HL-60 (cell line): Measurements from ENCODE around the gene IFNA8.

Experiments
- DNase-seq, 2 experiments: peaks; one replicate each; pipeline ENCODE4 v3.0.0-alpha.2; 2010 to 2020; ENCODE audit warnings: low read depth in 1 of 2, low spot score in 1 of 2
- H3K27ac ChIP-seq: fragments of 250-450 bp; sonication (Bioruptor Pico); replicated peaks from 2 replicates; pipeline ENCODE4 v1.5.1; 2020; ENCODE audit warnings: mild to moderate bottlenecking, moderate library complexity
- H3K27me3 ChIP-seq: fragments of 250-450 bp; sonication (Bioruptor Pico); 2 replicates; pipeline ENCODE4 v1.5.1; 2021; ENCODE audit warnings: mild to moderate bottlenecking, moderate library complexity; ENCODE audit not compliant: insufficient read depth, poor library complexity, severe bottlenecking
- H3K4me3 ChIP-seq: replicated peaks from 2 replicates; pipeline ENCODE4 v1.5.1; 2011; ENCODE audit warnings: mild to moderate bottlenecking, control low read depth, low read length; ENCODE audit not compliant: insufficient read depth
- GABPA ChIP-seq: IDR thresholded peaks from 2 replicates; pipeline ENCODE4 v1.6.1; 2012; ENCODE audit warnings: low read depth
- POLR2AphosphoS5 ChIP-seq: IDR thresholded peaks from 2 replicates; pipeline ENCODE4 v1.6.1; 2012; ENCODE audit warnings: low read depth
- SPI1 ChIP-seq: IDR thresholded peaks from 2 replicates; pipeline ENCODE4 v1.6.1; 2012; ENCODE audit warnings: low read depth, mild to moderate bottlenecking, borderline replicate concordance
- TF ChIP-seq, protein P1 (sequence below): IDR thresholded peaks from one replicate; pipeline ENCODE4 v1.5.1; 2011; ENCODE audit warnings: low read length, control low read depth, inconsistent platforms; ENCODE audit not compliant: insufficient read depth
- TF ChIP-seq, protein P2 (sequence below): IDR thresholded peaks from 2 replicates; pipeline ENCODE4 v1.6.1; 2012; ENCODE audit warnings: low read depth; ENCODE audit not compliant: insufficient replicate concordance

IFNA8 gene

DNA sequence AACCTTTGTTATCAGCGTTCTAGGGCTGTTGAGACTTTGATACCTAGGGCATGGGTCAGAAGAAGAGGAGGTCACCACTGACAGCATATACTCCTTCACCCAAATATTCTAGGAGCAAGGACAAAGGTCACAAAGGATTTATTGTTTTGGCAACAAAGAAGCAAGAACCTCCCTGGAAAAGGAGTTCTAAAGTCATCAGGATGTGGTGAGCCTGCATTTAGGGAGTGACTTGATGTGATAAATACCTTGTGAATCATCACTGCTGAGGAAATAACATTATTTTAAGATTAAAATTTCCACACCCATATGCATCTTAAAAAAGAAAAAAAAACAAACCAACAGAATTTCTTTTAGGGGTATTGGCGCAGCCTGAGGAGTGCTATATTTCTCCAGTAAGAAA lies 45.2 kb downstream of the IFNA8 start:
- TF ChIP-seq GABPA = no peak
- Histone ChIP-seq H3K27ac (no peak overlapping the region), H3K4me3 (no peak overlapping the region), H3K27me3 (no peaks in the 10 kb centered on the region)
- DNase-seq = no peak

DNA sequence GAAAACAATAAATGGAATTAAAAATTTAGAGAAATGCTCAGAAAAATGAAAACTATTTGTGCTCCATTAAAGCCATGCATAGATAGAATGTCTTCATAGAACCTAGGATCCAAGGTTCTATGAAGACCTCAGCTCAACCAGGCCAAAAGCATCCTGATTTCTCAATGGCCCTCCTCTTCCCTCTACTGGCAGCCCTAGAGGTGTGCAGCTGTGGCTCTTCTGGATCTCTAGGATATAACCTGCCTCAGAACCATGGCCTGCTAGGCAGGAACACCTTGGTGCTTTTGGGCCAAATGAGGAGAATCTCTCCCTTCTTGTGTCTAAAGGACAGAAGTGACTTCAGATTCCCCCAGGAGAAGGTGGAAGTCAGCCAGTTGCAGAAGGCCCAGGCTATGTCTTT lies 46.4 kb downstream of the IFNA8 start:
- TF ChIP-seq GABPA (no peak), SPI1 (no peak), POLR2AphosphoS5 (no peak)
- TF ChIP-seq, protein P1, sequence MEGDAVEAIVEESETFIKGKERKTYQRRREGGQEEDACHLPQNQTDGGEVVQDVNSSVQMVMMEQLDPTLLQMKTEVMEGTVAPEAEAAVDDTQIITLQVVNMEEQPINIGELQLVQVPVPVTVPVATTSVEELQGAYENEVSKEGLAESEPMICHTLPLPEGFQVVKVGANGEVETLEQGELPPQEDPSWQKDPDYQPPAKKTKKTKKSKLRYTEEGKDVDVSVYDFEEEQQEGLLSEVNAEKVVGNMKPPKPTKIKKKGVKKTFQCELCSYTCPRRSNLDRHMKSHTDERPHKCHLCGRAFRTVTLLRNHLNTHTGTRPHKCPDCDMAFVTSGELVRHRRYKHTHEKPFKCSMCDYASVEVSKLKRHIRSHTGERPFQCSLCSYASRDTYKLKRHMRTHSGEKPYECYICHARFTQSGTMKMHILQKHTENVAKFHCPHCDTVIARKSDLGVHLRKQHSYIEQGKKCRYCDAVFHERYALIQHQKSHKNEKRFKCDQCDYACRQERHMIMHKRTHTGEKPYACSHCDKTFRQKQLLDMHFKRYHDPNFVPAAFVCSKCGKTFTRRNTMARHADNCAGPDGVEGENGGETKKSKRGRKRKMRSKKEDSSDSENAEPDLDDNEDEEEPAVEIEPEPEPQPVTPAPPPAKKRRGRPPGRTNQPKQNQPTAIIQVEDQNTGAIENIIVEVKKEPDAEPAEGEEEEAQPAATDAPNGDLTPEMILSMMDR = peak; percentile 27
- TF ChIP-seq, protein P2, sequence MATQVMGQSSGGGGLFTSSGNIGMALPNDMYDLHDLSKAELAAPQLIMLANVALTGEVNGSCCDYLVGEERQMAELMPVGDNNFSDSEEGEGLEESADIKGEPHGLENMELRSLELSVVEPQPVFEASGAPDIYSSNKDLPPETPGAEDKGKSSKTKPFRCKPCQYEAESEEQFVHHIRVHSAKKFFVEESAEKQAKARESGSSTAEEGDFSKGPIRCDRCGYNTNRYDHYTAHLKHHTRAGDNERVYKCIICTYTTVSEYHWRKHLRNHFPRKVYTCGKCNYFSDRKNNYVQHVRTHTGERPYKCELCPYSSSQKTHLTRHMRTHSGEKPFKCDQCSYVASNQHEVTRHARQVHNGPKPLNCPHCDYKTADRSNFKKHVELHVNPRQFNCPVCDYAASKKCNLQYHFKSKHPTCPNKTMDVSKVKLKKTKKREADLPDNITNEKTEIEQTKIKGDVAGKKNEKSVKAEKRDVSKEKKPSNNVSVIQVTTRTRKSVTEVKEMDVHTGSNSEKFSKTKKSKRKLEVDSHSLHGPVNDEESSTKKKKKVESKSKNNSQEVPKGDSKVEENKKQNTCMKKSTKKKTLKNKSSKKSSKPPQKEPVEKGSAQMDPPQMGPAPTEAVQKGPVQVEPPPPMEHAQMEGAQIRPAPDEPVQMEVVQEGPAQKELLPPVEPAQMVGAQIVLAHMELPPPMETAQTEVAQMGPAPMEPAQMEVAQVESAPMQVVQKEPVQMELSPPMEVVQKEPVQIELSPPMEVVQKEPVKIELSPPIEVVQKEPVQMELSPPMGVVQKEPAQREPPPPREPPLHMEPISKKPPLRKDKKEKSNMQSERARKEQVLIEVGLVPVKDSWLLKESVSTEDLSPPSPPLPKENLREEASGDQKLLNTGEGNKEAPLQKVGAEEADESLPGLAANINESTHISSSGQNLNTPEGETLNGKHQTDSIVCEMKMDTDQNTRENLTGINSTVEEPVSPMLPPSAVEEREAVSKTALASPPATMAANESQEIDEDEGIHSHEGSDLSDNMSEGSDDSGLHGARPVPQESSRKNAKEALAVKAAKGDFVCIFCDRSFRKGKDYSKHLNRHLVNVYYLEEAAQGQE = no peak
- Histone ChIP-seq H3K27me3 (no peaks in the 10 kb centered on the region), H3K4me3 (no peak overlapping the region), H3K27ac (no peak overlapping the region)
- peak in 1 of 2 experiments; percentile 14 for DNase-seq
